Progenitor cell of endocrine pancreas (in vitro differentiated cells): ENCODE results near the gene PROSER3. TPM values are rescaled to one million over a fixed set of nuclear protein-coding genes. Genes with fewer than 3 reads are reported as not detected.

Source experiments
- DNase-seq: peaks from one replicate; pipeline ENCODE4 v3.0.0; 2021; ENCODE audit warnings: low spot score; ENCODE audit not compliant: unreplicated experiment
- H3K27ac Mint-ChIP-seq: 2 replicates; pipeline ENCODE4 v1.8.0; 2021; ENCODE audit warnings: mild to moderate bottlenecking, moderate library complexity, mixed read lengths
- H3K27me3 Mint-ChIP-seq: 2 replicates; pipeline ENCODE4 v1.8.0; 2021; ENCODE audit warnings: mixed read lengths
- H3K36me3 Mint-ChIP-seq: 2 replicates; pipeline ENCODE4 v1.8.0; 2022; ENCODE audit warnings: mixed read lengths; ENCODE audit not compliant: insufficient read depth
- H3K4me1 Mint-ChIP-seq: 2 replicates; pipeline ENCODE4 v1.8.0; 2021; ENCODE audit warnings: low read depth, mixed read lengths
- H3K4me3 Mint-ChIP-seq: 2 replicates; pipeline ENCODE4 v1.8.0; 2021; ENCODE audit warnings: low read depth, mild to moderate bottlenecking, moderate library complexity, mixed read lengths
- H3K9me3 Mint-ChIP-seq: 2 replicates; pipeline ENCODE4 v1.8.0; 2021; ENCODE audit warnings: low read depth, mixed read lengths
- total RNA-seq: library from RNA; stranded (reverse); gene quantifications from 2 replicates; pipeline ENCODE4 v1.2.1, GENCODE V29; 2021
- TF ChIP-seq, protein P1 (sequence below): fragments of 200-600 bp; sonication (generic); IDR thresholded peaks from one replicate; pipeline ENCODE4 v1.5.0; 2021; ENCODE audit warnings: antibody characterized with exemption, mild to moderate bottlenecking; ENCODE audit not compliant: unreplicated experiment

PROSER3 gene
- total RNA-seq, 1 donor from 2014 or later: 58.6 TPM

DNA sequence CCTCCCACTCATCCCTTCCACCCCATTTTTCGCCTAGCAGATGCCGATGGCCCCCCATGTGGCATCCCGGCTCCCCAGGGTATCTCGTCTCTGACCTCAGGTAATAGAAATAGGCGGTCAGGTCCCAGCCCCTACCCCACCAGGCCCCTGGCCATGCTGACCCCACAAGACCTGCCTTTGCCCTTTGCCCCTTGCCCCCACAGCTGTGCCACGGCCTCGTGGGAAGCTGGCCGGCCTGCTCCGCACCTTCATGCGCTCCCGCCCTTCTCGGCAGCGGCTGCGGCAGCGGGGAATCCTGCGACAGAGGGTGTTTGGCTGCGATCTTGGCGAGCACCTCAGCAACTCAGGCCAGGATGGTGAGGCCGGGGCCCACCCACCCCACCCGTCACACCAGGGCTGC is 22.7 kb downstream of the PROSER3 start:
- Mint-ChIP-seq H3K9me3 (no peaks in the 10 kb centered on the region), H3K4me1 (peaks cover 10% of the 10 kb centered on the region)

DNA sequence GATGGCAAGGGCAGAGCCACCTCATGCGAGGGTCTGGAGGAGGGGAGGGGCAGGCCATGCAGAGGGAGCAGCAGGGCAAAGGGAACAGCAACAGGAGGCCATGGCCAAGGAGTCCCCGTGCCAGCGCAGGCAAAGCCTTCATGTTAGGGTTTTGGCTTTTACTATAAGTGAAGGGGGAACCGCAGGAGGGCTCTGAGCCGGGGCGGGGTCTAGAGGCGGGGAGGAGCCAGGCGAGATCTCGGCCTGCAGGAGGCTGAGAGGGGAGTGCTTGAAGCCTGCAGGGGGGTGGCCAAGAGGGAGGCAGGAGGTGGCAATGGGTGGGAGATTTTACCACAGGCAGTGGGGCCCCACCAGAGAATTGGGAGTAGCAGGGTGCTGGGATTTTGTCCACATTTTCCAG is 23.7 kb downstream of the PROSER3 start:
- Mint-ChIP-seq H3K27ac (no peak overlapping the region), H3K9me3 (no peaks in the 10 kb centered on the region), H3K4me3 (no peak overlapping the region), H3K27me3 (peaks cover 37% of the 10 kb centered on the region), H3K4me1 (peaks cover 8% of the 10 kb centered on the region), H3K36me3 (peaks cover 19% of the 10 kb centered on the region)
- TF ChIP-seq, protein P1, sequence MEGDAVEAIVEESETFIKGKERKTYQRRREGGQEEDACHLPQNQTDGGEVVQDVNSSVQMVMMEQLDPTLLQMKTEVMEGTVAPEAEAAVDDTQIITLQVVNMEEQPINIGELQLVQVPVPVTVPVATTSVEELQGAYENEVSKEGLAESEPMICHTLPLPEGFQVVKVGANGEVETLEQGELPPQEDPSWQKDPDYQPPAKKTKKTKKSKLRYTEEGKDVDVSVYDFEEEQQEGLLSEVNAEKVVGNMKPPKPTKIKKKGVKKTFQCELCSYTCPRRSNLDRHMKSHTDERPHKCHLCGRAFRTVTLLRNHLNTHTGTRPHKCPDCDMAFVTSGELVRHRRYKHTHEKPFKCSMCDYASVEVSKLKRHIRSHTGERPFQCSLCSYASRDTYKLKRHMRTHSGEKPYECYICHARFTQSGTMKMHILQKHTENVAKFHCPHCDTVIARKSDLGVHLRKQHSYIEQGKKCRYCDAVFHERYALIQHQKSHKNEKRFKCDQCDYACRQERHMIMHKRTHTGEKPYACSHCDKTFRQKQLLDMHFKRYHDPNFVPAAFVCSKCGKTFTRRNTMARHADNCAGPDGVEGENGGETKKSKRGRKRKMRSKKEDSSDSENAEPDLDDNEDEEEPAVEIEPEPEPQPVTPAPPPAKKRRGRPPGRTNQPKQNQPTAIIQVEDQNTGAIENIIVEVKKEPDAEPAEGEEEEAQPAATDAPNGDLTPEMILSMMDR: no peak
- no peak for DNase-seq

More for the DNA sequence above, 22.7 kb downstream of the PROSER3 start:
- no peak for DNase-seq
- TF ChIP-seq, protein P1: no peak
- Mint-ChIP-seq H3K27me3 (peaks cover 37% of the 10 kb centered on the region), H3K36me3 (peaks cover 17% of the 10 kb centered on the region), H3K27ac (no peak overlapping the region), H3K4me3 (no peak overlapping the region)

DNA sequence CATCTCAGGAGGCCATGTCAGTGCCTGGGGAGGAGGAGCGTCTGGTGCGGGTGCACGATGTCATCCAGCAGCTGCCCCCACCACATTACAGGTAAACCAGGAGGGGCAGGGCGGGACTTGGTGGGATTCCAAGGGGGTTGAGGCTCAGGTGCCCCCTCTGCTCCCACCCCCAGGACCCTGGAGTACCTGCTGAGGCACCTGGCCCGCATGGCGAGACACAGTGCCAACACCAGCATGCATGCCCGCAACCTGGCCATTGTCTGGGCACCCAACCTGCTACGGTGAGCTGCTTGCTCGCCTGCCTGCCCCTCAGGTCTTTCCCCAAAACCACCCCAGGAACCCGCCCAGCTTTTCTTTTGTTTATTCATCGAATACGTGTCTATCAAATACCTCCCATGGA is 24.6 kb downstream of the PROSER3 start:
- Mint-ChIP-seq H3K27me3 (peaks cover 31% of the 10 kb centered on the region), H3K27ac (no peak overlapping the region), H3K4me3 (no peak overlapping the region), H3K4me1 (peaks cover 5% of the 10 kb centered on the region), H3K36me3 (peaks cover 19% of the 10 kb centered on the region), H3K9me3 (no peaks in the 10 kb centered on the region)
- TF ChIP-seq, protein P1: no peak
- no peak for DNase-seq

DNA sequence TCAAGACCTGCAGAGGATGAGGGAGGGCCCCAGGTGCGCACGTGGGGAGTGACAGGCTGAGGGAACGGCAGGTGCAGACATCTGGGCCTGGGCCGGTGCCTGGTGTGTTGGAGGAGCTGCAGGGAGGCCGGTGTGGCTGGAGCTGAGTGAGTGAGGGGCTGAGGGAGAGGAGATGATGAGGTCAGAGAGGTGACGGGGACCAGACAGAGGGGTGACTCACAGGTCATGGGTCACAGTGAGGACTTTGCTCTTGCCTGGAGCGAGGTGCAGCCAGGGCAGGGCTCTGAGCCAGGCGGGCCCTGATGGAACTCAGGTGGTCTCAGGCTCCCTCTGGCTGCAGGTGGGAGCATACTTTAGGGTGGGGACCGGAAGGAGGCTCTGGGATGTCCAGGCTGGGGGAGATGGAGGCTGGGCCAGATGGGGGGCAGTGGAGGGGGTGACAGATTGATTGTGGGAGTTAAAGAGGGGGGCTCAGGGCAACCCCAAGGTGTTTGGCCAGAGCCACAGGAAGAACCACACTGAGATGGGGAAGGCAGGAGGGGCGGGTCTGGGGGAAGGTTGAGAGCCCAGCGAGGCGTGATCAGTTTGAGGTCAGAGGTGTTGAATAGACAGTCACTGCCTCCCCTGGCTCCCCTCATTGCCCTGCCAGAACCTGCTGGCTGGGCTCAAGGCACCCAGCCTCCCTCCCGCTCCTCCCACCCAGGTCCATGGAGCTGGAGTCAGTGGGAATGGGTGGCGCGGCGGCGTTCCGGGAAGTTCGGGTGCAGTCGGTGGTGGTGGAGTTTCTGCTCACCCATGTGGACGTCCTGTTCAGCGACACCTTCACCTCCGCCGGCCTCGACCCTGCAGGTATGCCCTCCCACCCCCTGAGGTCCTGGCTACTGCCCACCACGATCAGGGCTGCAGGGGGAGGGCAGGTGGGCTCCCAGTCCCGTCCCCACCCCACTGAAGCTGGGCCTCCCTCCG is 25.8 kb downstream of the PROSER3 start:
- no peak overlapping the region for H3K27ac Mint-ChIP-seq
- H3K9me3 Mint-ChIP-seq: no peaks in the 10 kb centered on the region
- H3K27me3 Mint-ChIP-seq: peaks cover 26% of the 10 kb centered on the region
- peaks cover 5% of the 10 kb centered on the region for H3K4me1 Mint-ChIP-seq
- TF ChIP-seq, protein P1: no peak
- no peak for DNase-seq
- no peak overlapping the region for H3K4me3 Mint-ChIP-seq
- H3K36me3 Mint-ChIP-seq: peaks cover 19% of the 10 kb centered on the region

DNA sequence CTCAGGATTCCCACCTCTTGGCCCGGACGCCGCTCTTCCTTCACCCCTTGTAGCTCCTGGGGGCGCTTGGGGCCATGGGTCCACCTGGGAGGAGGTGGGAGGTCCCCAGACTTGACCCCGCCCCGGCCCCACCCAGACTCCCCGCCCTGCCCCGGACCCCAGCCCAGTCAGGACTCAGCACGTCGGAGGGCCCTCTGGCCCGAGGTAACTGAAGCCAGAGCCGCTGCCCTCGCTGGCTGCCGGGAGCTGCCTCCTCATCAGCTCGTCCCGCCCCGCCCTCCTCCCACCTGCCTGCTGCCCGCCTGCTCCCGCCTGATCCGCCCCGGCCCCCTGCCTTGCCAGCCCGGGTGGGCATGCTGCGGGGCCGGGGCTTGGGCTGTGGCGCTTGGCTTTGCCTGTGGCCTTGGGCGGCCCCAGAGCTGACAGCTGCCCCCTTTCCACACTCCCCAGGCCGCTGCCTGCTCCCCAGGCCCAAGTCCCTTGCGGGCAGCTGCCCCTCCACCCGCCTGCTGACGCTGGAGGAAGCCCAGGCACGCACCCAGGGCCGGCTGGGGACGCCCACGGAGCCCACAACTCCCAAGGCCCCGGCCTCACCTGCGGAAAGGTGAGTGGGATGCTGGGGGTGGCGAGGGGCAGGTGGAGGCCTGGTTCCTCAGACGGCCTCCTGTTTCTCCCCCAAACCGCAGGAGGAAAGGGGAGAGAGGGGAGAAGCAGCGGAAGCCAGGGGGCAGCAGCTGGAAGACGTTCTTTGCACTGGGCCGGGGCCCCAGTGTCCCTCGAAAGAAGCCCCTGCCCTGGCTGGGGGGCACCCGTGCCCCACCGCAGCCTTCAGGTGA is 26.7 kb downstream of the PROSER3 start:
- TF ChIP-seq, protein P1: no peak
- H3K27ac Mint-ChIP-seq: no peak overlapping the region
- H3K27me3 Mint-ChIP-seq: peaks cover 26% of the 10 kb centered on the region
- no peak for DNase-seq
- no peaks in the 10 kb centered on the region for H3K9me3 Mint-ChIP-seq
- peaks cover 18% of the 10 kb centered on the region for H3K36me3 Mint-ChIP-seq
- H3K4me3 Mint-ChIP-seq: no peak overlapping the region
- peaks cover 5% of the 10 kb centered on the region for H3K4me1 Mint-ChIP-seq
